ENCODE results near the gene FGD2.
A peak's percentile ranks its signal among the peaks of the same experiment; 100 is the strongest.

Gene FGD2

DNA sequence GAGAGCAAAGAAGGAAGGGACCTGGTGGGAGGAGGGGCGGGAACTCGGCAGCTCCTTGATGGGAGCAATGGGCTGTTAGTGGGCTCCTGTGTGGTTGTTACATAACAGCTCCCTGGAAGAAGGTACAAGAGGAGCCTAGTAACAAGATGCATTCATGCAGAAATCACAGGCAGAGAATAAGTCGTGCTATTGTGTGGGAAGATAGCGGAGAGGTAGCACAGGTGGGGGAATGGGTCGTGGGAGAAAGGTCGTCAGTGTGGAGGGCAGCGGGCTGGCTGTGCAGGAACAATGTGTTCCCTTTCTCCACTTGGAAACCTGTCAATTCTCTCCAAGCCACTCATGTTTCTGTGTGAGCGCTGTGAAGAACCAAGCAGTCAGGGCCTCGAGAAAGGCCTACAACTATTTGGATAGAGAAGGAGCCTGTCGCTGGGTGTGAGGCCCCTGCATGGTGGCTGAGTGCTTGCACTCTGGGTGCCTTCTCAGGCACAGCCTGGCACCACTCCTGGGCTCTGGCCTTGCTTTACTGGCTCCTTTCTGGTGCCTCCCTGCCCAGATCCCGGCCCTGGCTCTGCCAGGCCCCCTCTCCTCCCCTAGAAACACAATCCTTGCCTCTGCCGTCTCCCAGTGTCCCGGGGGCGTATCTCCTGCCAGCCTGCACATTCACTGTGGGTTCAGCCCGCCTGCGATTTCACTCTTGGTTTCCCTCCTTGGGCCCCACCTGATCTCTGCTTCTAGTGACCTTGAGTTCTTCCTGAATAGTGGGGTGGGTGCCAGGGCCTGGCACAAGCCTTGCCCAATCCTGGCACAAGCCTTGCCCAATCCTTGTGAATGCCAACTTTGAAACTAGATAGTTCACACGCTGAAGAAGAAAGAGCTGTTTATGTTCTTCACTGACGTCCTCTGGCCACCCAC lies 7.4 kb upstream of the FGD2 start:
- TF ChIP-seq CTCF (IDR thresholded peaks at IDR 0.05; ENCODE audit: extremely low read depth, insufficient read depth, missing control alignments): no peak
- no peak for DNase-seq (ENCODE audit: low spot score)
- in situ Hi-C loops (cut with MboI; ENCODE audit: low pct_unique_long_range_greater_than_20kb, low sequenced_read_pairs, unreplicated experiment): no loop called here

GRCh38 chr6:36998723-36999038 lies 6.8 kb upstream of the FGD2 start:
- in situ Hi-C loops (cut with MboI; ENCODE audit: low pct_unique_long_range_greater_than_20kb, low sequenced_read_pairs, unreplicated experiment): no loop called here
- no peak for DNase-seq (ENCODE audit: low spot score)
- TF ChIP-seq CTCF (IDR thresholded peaks at IDR 0.05; ENCODE audit: extremely low read depth, insufficient read depth, missing control alignments): no peak

GRCh38 chr6:36999061-36999750 lies 6.2 kb upstream of the FGD2 start:
- in situ Hi-C loops (cut with MboI; ENCODE audit: low pct_unique_long_range_greater_than_20kb, low sequenced_read_pairs, unreplicated experiment): no loop called here
- no peak for TF ChIP-seq CTCF (IDR thresholded peaks at IDR 0.05; ENCODE audit: extremely low read depth, insufficient read depth, missing control alignments)
- DNase-seq (ENCODE audit: low spot score): no peak

DNA sequence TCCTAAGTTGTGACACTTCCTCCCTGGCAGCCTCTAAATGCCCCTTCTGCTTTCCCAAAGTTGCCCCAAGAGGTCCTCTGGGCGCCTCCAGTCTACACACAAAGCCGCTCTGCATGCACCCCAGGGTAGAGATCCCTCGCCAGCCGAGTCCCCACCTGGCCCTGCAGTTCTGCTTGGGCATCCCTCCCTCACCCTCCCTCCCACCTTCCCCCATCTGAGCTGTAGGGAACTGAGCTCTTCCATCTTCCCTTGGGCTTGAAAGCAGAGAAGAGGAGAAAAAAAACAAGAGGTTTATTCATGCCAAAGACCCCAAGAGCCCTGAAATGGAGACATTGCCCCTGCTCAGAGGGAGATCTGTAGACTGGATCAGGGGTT lies 5.7 kb upstream of the FGD2 start:
- TF ChIP-seq CTCF (IDR thresholded peaks at IDR 0.05; ENCODE audit: extremely low read depth, insufficient read depth, missing control alignments): no peak
- no peak for DNase-seq (ENCODE audit: low spot score)
- in situ Hi-C loops (cut with MboI; ENCODE audit: low pct_unique_long_range_greater_than_20kb, low sequenced_read_pairs, unreplicated experiment): no loop called here

GRCh38 chr6:37004044-37004980 lies 1.1 kb upstream of the FGD2 start:
- TF ChIP-seq CTCF (IDR thresholded peaks at IDR 0.05; ENCODE audit: extremely low read depth, insufficient read depth, missing control alignments): no peak
- peak; percentile 66 for DNase-seq (ENCODE audit: low spot score)
- in situ Hi-C loops (cut with MboI; ENCODE audit: low pct_unique_long_range_greater_than_20kb, low sequenced_read_pairs, unreplicated experiment): no loop called here

DNA sequence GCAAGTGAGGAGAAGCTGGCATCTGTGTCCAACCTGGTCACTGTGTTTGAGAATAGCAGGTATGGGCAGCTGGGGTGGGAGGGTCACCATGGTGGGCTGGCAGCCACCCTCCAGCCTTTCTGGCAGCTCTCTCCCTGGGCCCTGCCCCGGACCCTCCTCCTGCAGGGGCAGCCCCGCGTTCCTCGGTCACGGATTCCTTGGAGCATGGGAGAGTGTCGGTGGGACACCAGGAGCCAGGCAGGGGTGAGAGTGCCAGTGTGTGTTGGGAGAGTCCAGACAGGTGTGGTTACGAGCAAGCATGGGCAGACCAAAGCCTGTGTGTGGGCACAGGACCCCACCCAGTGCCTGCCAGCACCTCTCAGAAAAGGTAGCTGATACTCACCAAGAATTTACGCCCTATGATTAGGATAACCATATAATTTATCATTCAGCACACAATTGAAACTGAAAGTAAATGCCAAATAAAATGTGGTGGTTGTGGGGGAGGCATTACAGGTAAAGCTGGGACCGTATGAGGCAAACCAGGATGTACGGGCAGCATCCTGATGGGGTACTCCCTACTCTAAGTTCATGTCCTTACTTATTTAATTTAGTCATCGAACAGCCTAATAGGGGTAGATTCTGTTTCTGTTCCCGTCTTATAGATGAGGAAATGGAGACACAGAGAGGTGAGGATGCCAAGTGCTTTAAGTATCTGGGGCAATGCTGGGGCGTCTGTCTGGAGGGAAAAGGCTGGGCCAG lies 542 bp downstream of the FGD2 start:
- DNase-seq (ENCODE audit: low spot score): no peak
- in situ Hi-C loops (cut with MboI; ENCODE audit: low pct_unique_long_range_greater_than_20kb, low sequenced_read_pairs, unreplicated experiment): no loop called here
- TF ChIP-seq CTCF (IDR thresholded peaks at IDR 0.05; ENCODE audit: extremely low read depth, insufficient read depth, missing control alignments): no peak
